IMR-90 (cell line): ENCODE data around the gene ACTN2. TPM values are rescaled to one million over a fixed set of nuclear protein-coding genes. Genes with fewer than 3 reads are reported as not detected.

ENCODE experiments used
- ATAC-seq: fragments of 200-7000 bp; cut with Tn5 transposase; 2 replicates; pipeline ENCODE4 v1.9.1; 2020; ENCODE audit warnings: low read depth, mild to moderate bottlenecking, moderate library complexity
- BruUV-seq: library from RNA; stranded (reverse); fragments of 400-500 nt; replicated peaks from 2 replicates; lab custom pipeline; 2021; lab: Mats Ljungman, UMichigan
- CTCF ChIA-PET: fragments of 300-600 bp; formaldehyde crosslinking; extraction: SDS; loops from one replicate; lab custom pipeline; 2021; ENCODE audit warnings: antibody characterized with exemption; lab: Yijun Ruan, JAX
- POLR2A ChIA-PET: fragments of 300-600 bp; sonication (Branson Sonifier 250); formaldehyde crosslinking; loops from one replicate; lab custom pipeline; 2022; ENCODE audit warnings: antibody characterized with exemption; ENCODE audit not compliant: unreplicated experiment; lab: Charles Lee
- DNase-seq: peaks from one replicate; pipeline ENCODE4 v3.0.0; 2013
- H2AFZ ChIP-seq: replicated peaks from 2 replicates; pipeline ENCODE3; 2013; ENCODE audit warnings: low read length, mild to moderate bottlenecking; ENCODE audit not compliant: poor library complexity
- H2AK5ac ChIP-seq: 2 replicates; pipeline ENCODE4 v1.6.1; 2013; ENCODE audit warnings: low read depth, low read length, inconsistent platforms
- H2AK9ac ChIP-seq: replicated peaks from 2 replicates; pipeline ENCODE3; 2013; ENCODE audit warnings: mild to moderate bottlenecking, low read depth, low read length, moderate library complexity; ENCODE audit not compliant: poor library complexity
- H2BK120ac ChIP-seq: 2 replicates; pipeline ENCODE4 v1.6.1; 2013; ENCODE audit warnings: low read depth, low read length, inconsistent platforms
- H2BK15ac ChIP-seq: 3 replicates; pipeline ENCODE4 v1.6.1; 2013; ENCODE audit warnings: low read depth, low read length, inconsistent platforms
- H2BK20ac ChIP-seq: 2 replicates; pipeline ENCODE4 v1.6.1; 2013; ENCODE audit warnings: low read depth, mild to moderate bottlenecking, inconsistent platforms, low read length, moderate library complexity
- H2BK5ac ChIP-seq: 2 replicates; pipeline ENCODE4 v1.6.1; 2013; ENCODE audit warnings: mild to moderate bottlenecking, low read depth, low read length, inconsistent platforms; ENCODE audit not compliant: poor library complexity, severe bottlenecking
- H3K14ac ChIP-seq: replicated peaks from 2 replicates; pipeline ENCODE4 v1.6.1; 2013; ENCODE audit warnings: low read depth, low read length, inconsistent platforms
- H3K18ac ChIP-seq: 2 replicates; pipeline ENCODE4 v1.6.1; 2013; ENCODE audit warnings: low read depth, low read length, control low read depth
- H3K23ac ChIP-seq: 2 replicates; pipeline ENCODE4 v1.6.1; 2013; ENCODE audit warnings: low read depth, low read length, inconsistent platforms
- H3K27ac ChIP-seq: 2 replicates; pipeline ENCODE4 v1.5.1; 2013; ENCODE audit warnings: mild to moderate bottlenecking, control low read depth, low read length; ENCODE audit not compliant: insufficient read depth
- H3K27me3 ChIP-seq: 2 replicates; pipeline ENCODE4 v1.6.1; 2013; ENCODE audit warnings: low read length; ENCODE audit not compliant: control insufficient read depth, insufficient read depth
- H3K36me3 ChIP-seq: 2 replicates; pipeline ENCODE4 v1.6.1; 2013; ENCODE audit warnings: low read length, mixed read lengths; ENCODE audit not compliant: control insufficient read depth, insufficient read depth
- H3K4ac ChIP-seq: 2 replicates; pipeline ENCODE4 v1.6.1; 2013; ENCODE audit warnings: low read depth, low read length, inconsistent platforms
- H3K4me1 ChIP-seq: 2 replicates; pipeline ENCODE4 v1.6.1; 2013; ENCODE audit warnings: low read length, mixed read lengths; ENCODE audit not compliant: control insufficient read depth, insufficient read depth
- H3K4me2 ChIP-seq: 2 replicates; pipeline ENCODE4 v1.6.1; 2013; ENCODE audit warnings: low read depth, mild to moderate bottlenecking, control low read depth, low read length, moderate library complexity
- H3K4me3 ChIP-seq: 2 replicates; pipeline ENCODE4 v1.5.1; 2013; ENCODE audit warnings: low read depth, mild to moderate bottlenecking, control low read depth, low read length, moderate library complexity; ENCODE audit not compliant: insufficient read depth
- H3K56ac ChIP-seq: 2 replicates; pipeline ENCODE4 v1.6.1; 2013; ENCODE audit warnings: low read length, inconsistent platforms; ENCODE audit not compliant: insufficient read depth; ENCODE audit errors: extremely low read depth
- H3K79me1 ChIP-seq, 2 experiments: 2 replicates each; pipeline ENCODE4 v1.6.1; 2013; ENCODE audit warnings: low read length in 2 of 2, inconsistent platforms in 1 of 2, low read depth in 1 of 2
- H3K9ac ChIP-seq: 2 replicates; pipeline ENCODE4 v1.6.1; 2013; ENCODE audit warnings: low read depth, low read length, control low read depth
- H3K9me1 ChIP-seq: 2 replicates; pipeline ENCODE4 v1.6.1; 2013; ENCODE audit warnings: low read length, inconsistent platforms; ENCODE audit not compliant: insufficient read depth
- H3K9me3 ChIP-seq: 2 replicates; pipeline ENCODE4 v1.6.1; 2013; ENCODE audit warnings: low read length; ENCODE audit not compliant: control insufficient read depth, insufficient read depth
- H4K20me1 ChIP-seq: 2 replicates; pipeline ENCODE4 v1.6.1; 2013; ENCODE audit warnings: low read length, inconsistent platforms; ENCODE audit not compliant: insufficient read depth
- H4K5ac ChIP-seq: 2 replicates; pipeline ENCODE4 v1.6.1; 2013; ENCODE audit warnings: mild to moderate bottlenecking, low read depth, low read length, control low read depth
- H4K8ac ChIP-seq, 2 experiments: 2 replicates each; pipeline ENCODE4 v1.6.1; 2013; ENCODE audit warnings: low read depth in 2 of 2, low read length in 2 of 2, control low read depth in 1 of 2, inconsistent platforms in 1 of 2
- H4K91ac ChIP-seq: 2 replicates; pipeline ENCODE4 v1.6.1; 2013; ENCODE audit warnings: low read depth, low read length, inconsistent platforms; ENCODE audit not compliant: insufficient read depth
- BHLHE40 ChIP-seq: fragments of 150-350 bp; IDR thresholded peaks from 2 replicates; pipeline ENCODE4 v1.6.1; 2016; ENCODE audit warnings: mild to moderate bottlenecking, low read depth, low read length
- CEBPB ChIP-seq: IDR thresholded peaks from 2 replicates; pipeline ENCODE4 v1.6.1; 2012; ENCODE audit warnings: low read depth, low read length, improper control_type of control experiment
- CHD1 ChIP-seq: IDR thresholded peaks from 2 replicates; pipeline ENCODE4 v1.6.1; 2012; ENCODE audit warnings: low read depth, low read length, improper control_type of control experiment
- FOS ChIP-seq: fragments of 150-350 bp; IDR thresholded peaks from 2 replicates; pipeline ENCODE4 v1.6.1; 2016; ENCODE audit warnings: low read depth, low read length
- MAFK ChIP-seq: IDR thresholded peaks from 2 replicates; pipeline ENCODE4 v1.6.1; 2012; ENCODE audit warnings: low read depth, low read length, improper control_type of control experiment
- MAZ ChIP-seq: IDR thresholded peaks from 2 replicates; pipeline ENCODE4 v1.6.1; 2012; ENCODE audit warnings: low read depth, mild to moderate bottlenecking, low read length, improper control_type of control experiment, moderate library complexity, borderline replicate concordance
- MXI1 ChIP-seq: IDR thresholded peaks from 2 replicates; pipeline ENCODE4 v1.6.1; 2012; ENCODE audit warnings: low read depth, mild to moderate bottlenecking, low read length, moderate library complexity, borderline replicate concordance
- NFE2L2 ChIP-seq: fragments of 150-350 bp; IDR thresholded peaks from 2 replicates; pipeline ENCODE4 v1.6.1; 2016; ENCODE audit warnings: low read depth, mild to moderate bottlenecking, low read length
- POLR2A ChIP-seq: IDR thresholded peaks from 2 replicates; pipeline ENCODE4 v1.6.1; 2012; ENCODE audit warnings: mild to moderate bottlenecking, low read depth, low read length
- RAD21 ChIP-seq: IDR thresholded peaks from 2 replicates; pipeline ENCODE4 v1.6.1; 2012; ENCODE audit warnings: low read length, improper control_type of control experiment
- RCOR1 ChIP-seq: IDR thresholded peaks from 2 replicates; pipeline ENCODE4 v1.6.1; 2012; ENCODE audit warnings: mild to moderate bottlenecking, low read length, improper control_type of control experiment; ENCODE audit not compliant: insufficient replicate concordance
- RFX5 ChIP-seq: IDR thresholded peaks from 2 replicates; pipeline ENCODE4 v1.8.0; 2012; ENCODE audit warnings: low read depth, mild to moderate bottlenecking, low read length, moderate library complexity
- SMC3 ChIP-seq: fragments of 150-350 bp; IDR thresholded peaks from 2 replicates; pipeline ENCODE4 v1.6.1; 2016; ENCODE audit warnings: low read depth, mild to moderate bottlenecking, antibody characterized with exemption, low read length, moderate library complexity
- WGBS, 2 experiments: methylation state at CpG; one replicate each; pipeline versions ENCODE4 v1.1.5 to v1.1.7; 2013; ENCODE audit warnings: missing lambda C conversion rate in 2 of 2; ENCODE audit not compliant: insufficient read length in 1 of 2; ENCODE audit errors: extremely low coverage in 2 of 2; 5-methylcytosine and 5-hydroxymethylcytosine counted together
- dilution Hi-C: fragments of 300-500 bp; cut with HindIII; formaldehyde crosslinking; loops from one replicate; pipeline ENCODE4 v1.14.3; 2018; ENCODE audit warnings: low sequenced_read_pairs; ENCODE audit not compliant: unreplicated experiment
- in situ Hi-C: fragments of 300-500 bp; cut with MboI; formaldehyde crosslinking; loops from 3 replicates; pipeline ENCODE4 v1.14.3; 2019; ENCODE audit warnings: low sequenced_read_pairs, inconsistent platforms, mixed read lengths
- intact Hi-C: fragments of 100-400 bp; cut with micrococcal nuclease; formaldehyde crosslinking; loops from 2 replicates; pipeline ENCODE4 v1.10.0; 2022
- polyA plus RNA-seq, 3 experiments: library from polyadenylated mRNA; depleted of rRNA; stranded (reverse); fragments of >200 nt; gene quantifications; 2 replicates each; pipeline ENCODE4 v1.2.3, GENCODE V29; 2012; ENCODE audit warnings: low replicate concordance in 1 of 3
- total RNA-seq: library from RNA; depleted of rRNA; stranded (reverse); fragments of >200 nt; gene quantifications from 2 replicates; pipeline ENCODE4 v1.2.3, GENCODE V29; 2012
- TF ChIP-seq, protein P1 (sequence below): fragments of 150-350 bp; IDR thresholded peaks from 2 replicates; pipeline ENCODE4 v1.6.1; 2017; ENCODE audit warnings: mild to moderate bottlenecking, antibody characterized with exemption, low read length, low read depth
- TF ChIP-seq, protein P2 (sequence below): fragments of 150-350 bp; IDR thresholded peaks from 2 replicates; pipeline ENCODE4 v1.6.1; 2016; ENCODE audit warnings: low read depth, mild to moderate bottlenecking, low read length, moderate library complexity, borderline replicate concordance
- TF ChIP-seq, protein P3 (sequence below): conservative IDR thresholded peaks from 2 replicates; pipeline ENCODE4 v1.5.1; 2012; ENCODE audit warnings: mild to moderate bottlenecking, low read depth, low read length, improper control_type of control experiment

Gene ACTN2
- total and polyA plus RNA-seq, 2 of the 4 experiments (the other 2 are of a cell fraction) = under 0.01 TPM; not detected in 1

DNA sequence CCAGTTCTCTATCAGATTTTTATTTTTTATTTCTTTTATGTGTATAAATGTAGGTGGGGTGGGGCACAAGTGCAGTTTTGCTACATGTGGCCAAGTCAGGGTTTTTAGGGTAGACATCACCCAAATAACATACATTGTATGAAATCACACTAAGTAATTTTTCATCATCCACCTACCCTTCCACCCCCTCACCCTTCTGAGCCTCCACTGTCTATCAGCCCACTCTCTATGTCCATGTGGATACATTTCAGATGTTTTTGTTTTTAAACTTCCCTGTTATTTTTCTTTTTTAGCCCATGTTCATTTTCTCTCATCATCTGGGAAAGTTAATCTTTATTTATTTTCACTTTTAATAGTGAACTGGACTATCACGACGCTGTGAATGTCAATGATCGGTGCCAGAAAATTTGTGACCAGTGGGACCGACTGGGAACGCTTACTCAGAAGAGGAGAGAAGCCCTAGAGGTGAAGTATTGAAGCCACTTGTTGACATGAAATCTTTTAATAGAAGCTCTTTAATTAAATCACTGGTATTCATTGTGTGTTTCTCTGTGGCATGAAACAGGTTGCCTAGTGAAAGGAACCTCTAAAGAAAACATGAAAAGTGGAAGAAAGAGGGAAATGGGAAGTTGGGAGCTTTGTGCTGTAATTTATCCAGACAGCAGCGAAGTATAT is 61.1 kb downstream of the ACTN2 start:
- dilution Hi-C loops (no loop called here), in situ Hi-C loops (no loop called here)
- no peaks in the 10 kb centered on the region for H3K27me3 ChIP-seq

More for the DNA sequence above, 61.1 kb downstream of the ACTN2 start:
- Histone ChIP-seq H4K5ac (no peak overlapping the region), H3K18ac (no peak overlapping the region), H3K9me1 (no peaks in the 10 kb centered on the region), H3K36me3 (no peaks in the 10 kb centered on the region), H3K79me1 (no peaks in the 10 kb centered on the region), H4K91ac (no peak overlapping the region), H3K27ac (no peak overlapping the region), H2AFZ (no peak overlapping the region), H2AK5ac (no peak overlapping the region), H3K14ac (no peak overlapping the region), H3K4me2 (no peak overlapping the region), H4K20me1 (no peaks in the 10 kb centered on the region), H2BK20ac (no peak overlapping the region), H3K4me3 (no peak overlapping the region), H3K9me3 (no peaks in the 10 kb centered on the region), H2AK9ac (no peak overlapping the region), H3K9ac (no peak overlapping the region), H2BK15ac (no peak overlapping the region), H3K4me1 (no peaks in the 10 kb centered on the region), H2BK120ac (no peak overlapping the region), H3K56ac (no peak overlapping the region), H3K4ac (no peak overlapping the region), H3K23ac (no peak overlapping the region), H2BK5ac (no peak overlapping the region), H4K8ac (no peak overlapping the region)
- ChIA-PET CTCF (interaction anchor here (0.7 to 1.1 kb wide), 2 partner anchors 9 to 12 kb away, joined by 3 read pairs; no protein-coding TSS in a partner anchor), POLR2A (no interaction called here)
- no TSS peak for BruUV-seq
- ATAC-seq (no peak), DNase-seq (no peak)
- TF ChIP-seq MAFK (no peak), CEBPB (no peak), SMC3 (no peak), CHD1 (no peak), NFE2L2 (no peak), FOS (no peak), RAD21 (no peak), POLR2A (no peak), BHLHE40 (no peak), MXI1 (no peak), MAZ (no peak), RFX5 (no peak), RCOR1 (no peak)
- TF ChIP-seq, protein P1, sequence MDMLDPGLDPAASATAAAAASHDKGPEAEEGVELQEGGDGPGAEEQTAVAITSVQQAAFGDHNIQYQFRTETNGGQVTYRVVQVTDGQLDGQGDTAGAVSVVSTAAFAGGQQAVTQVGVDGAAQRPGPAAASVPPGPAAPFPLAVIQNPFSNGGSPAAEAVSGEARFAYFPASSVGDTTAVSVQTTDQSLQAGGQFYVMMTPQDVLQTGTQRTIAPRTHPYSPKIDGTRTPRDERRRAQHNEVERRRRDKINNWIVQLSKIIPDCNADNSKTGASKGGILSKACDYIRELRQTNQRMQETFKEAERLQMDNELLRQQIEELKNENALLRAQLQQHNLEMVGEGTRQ = no peak
- TF ChIP-seq, protein P2, sequence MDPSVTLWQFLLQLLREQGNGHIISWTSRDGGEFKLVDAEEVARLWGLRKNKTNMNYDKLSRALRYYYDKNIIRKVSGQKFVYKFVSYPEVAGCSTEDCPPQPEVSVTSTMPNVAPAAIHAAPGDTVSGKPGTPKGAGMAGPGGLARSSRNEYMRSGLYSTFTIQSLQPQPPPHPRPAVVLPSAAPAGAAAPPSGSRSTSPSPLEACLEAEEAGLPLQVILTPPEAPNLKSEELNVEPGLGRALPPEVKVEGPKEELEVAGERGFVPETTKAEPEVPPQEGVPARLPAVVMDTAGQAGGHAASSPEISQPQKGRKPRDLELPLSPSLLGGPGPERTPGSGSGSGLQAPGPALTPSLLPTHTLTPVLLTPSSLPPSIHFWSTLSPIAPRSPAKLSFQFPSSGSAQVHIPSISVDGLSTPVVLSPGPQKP = no peak
- TF ChIP-seq, protein P3, sequence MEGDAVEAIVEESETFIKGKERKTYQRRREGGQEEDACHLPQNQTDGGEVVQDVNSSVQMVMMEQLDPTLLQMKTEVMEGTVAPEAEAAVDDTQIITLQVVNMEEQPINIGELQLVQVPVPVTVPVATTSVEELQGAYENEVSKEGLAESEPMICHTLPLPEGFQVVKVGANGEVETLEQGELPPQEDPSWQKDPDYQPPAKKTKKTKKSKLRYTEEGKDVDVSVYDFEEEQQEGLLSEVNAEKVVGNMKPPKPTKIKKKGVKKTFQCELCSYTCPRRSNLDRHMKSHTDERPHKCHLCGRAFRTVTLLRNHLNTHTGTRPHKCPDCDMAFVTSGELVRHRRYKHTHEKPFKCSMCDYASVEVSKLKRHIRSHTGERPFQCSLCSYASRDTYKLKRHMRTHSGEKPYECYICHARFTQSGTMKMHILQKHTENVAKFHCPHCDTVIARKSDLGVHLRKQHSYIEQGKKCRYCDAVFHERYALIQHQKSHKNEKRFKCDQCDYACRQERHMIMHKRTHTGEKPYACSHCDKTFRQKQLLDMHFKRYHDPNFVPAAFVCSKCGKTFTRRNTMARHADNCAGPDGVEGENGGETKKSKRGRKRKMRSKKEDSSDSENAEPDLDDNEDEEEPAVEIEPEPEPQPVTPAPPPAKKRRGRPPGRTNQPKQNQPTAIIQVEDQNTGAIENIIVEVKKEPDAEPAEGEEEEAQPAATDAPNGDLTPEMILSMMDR = no peak
- WGBS, 2 experiments = no CpG with 5 or more reads among the region's 6 CpGs
- intact Hi-C loops = no loop called here
